SHP77 (cell line): ENCODE results near the gene KLB.
"Not testable (repeated sequence)": the region's sequence is repeated elsewhere in the genome, so short reads cannot be mapped to it uniquely, and the experiment has no call there.

Experiments
- DNase-seq, 2 experiments: peaks; one replicate each; lab custom pipeline; 2025; lab: John Stamatoyannopoulos, UW

Gene KLB

DNA sequence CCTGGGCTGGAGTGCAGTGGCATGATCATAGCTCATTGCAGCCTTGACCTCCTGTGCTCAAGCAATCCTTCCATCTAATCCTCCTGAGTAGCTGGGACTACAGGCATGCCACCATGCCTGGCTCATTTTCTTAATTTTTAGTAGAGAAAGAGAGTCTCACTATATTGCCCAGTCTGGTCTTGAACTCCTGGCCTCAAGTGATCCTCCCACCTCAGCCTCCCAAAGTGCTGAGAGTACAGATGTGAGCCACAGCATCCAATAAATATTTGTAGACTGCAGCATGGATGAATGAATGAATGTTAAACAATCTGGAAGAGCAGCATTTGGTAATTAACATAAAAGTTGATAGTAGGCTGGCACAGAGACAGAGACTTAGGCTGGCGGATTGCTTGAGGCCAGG is 20.0 kb downstream of the KLB start:
- no peak for DNase-seq

- no peak for DNase-seq
These were observed 20.9 kb downstream of the KLB start for GRCh38 chr4:39427520-39428114.

GRCh38 chr4:39429476-39430334 is 23.0 kb downstream of the KLB start:
- no peak for DNase-seq

- DNase-seq: no peak
These were observed 27.3 kb downstream of the KLB start for GRCh38 chr4:39433878-39434492.

DNA sequence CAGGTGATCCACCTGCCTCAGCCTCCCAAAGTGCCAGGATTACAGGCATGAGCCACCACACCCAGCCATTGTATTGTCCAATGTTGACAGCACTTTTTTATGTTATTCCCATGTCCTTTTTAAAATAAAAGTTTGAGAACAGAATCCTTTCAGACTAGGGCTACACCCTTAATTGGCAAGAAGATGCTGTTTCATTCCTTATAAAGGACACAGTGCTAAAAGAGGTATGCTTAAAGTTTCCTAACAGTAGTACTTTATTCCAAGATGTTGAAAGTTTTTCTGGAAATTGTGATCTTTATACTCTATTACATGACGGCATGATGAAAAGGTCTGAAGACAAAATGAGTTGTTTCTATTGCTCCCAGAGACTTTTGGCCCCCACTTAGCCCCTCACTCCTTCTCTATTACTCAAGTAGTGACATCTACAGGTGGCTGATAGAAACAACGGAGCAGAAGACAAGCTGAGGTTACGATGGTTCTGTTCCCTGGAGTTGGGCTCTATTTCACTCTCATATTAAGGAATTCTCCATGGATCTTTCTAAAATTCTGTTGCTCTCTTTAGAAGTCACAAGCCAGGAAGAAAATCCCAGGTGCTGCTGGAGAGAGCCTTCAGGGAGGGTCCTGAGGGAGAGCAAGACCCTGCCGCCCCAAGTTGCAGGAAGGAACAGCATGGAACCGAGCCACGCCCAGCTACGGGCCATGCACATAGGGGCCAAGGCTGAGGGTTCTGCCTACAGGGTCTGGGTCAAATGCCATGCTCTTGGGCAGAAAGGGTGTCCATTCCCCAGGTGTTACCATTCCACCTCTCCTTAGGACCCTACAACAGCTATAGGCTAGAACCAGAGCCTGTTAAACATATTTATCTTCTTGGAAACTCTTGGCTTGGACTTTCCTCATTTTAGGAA is 29.2 kb downstream of the KLB start:
- DNase-seq: no peak

DNA sequence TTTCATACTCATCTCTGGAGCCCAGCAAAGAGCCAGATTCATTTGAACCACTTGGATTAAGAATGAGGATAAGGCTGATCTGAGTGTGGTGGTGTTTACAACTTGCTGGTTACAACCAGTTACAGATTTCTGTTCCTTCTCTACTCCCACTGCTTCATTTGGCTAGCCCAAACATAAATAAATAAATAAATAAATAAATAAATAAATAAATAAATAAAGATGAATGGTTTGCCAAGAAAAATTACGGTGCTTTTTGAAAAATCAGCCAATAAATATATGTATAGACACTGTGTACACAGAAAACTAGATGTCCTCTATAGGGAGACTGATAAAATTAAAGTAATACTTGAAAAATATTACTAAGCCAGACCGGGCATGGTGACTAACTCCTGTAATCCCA is 34.9 kb downstream of the KLB start:
- no peak for DNase-seq

GRCh38 chr4:39442998-39443397 is 36.3 kb downstream of the KLB start:
- DNase-seq: no peak

- DNase-seq: no peak
These were observed 39.7 kb downstream of the KLB start for GRCh38 chr4:39446483-39446841.

GRCh38 chr4:39446842-39447573 is 40.3 kb downstream of the KLB start:
- DNase-seq: no peak

DNA sequence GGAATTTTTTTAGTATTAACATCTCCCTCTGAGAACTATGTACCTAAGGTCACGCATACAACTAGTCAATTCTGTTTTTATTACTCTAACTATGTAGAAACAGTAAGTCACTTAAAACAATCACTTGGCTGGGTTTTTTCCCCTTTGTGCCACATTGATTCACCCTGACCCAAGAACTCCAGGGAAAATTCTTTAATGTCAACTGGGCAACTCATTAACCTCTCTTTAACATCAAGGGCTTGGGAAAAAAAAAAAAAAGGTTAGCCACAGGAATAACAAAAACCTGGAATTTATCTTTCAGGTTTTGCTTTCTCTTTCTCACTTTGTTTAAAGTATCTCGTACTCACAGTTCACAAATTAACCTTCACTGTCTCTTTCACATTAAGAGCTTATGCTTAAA is 43.9 kb downstream of the KLB start:
- no peak for DNase-seq

DNA sequence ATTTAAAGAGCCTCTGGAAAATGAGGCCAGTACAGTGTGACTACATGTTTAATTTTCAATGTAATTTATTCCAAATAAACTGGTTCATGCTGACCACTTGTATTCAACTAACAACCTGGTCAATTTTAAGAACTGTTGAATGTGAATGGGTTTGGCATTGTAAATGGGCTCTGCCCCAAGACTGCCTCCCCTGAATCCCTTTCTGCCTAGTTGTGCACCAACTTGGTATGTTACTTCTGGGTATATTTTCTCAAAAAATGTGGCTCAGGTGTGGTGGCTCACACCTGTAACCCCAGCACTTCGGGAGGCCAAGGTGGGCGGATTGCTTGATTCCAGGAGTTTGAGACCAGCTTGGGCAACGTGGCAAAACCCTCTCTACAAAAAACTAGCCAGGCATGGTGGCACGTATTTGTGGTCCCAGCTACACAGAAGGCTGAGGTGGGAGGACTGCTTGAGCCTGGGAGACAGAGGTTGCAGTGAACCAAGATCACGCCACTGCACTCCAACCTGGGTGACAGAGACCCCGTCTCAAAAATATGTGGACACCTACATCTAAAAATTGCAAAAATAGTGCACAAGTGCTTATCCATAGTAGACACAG is 44.8 kb downstream of the KLB start:
- no peak for DNase-seq

DNA sequence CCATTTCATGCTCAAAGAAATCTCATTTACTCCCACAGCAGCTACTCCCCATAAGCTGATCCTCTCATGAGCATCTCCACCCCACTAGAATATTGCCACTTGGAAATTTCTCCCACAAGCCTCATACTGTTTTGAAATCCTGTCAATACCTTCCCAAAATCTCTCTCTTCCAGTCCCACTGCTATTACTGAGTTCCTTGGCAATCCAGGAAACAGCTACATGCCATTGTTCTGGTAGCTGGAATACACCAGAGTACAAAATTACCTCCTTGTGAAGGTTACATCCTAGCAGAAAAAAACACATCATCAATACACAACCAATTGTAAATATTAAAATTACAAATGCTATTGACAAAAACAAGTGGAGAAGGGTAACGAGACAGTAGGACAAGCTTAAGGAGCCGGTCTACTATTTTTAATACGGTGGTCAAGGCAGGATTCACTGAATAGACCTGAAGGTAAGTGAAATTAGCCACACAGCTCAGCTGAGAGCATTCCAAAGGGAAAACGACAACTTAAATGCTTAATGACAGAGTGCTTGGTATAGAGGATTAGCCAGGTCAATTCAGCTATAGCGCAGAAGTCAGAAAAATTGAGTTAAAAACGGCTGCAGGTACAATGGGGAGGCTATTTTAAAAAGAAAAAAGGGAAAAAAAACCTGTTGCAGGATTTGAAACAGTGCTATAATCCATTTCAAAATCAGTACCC is 45.6 kb downstream of the KLB start:
- DNase-seq: no peak

- no peak for DNase-seq
These were observed 46.3 kb downstream of the KLB start for GRCh38 chr4:39452860-39453587.

DNA sequence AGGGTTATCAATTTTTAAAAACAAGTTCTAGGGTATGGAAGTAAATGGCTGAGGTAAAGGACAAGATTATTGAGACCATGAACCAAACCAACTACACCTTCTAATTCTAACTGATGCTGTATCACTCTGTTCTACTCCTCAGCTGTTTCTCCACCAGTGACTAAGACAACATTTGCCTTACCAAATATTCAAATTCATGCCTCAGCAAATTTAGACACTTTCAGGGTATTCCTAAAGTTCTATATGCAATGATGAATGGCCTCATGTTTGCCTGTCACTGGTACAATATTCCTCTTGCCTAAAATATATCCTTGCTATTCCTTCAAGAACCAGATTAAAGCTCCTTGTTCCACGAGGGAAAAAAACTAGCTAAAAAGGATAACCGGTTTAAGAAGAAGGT is 47.0 kb downstream of the KLB start:
- no peak for DNase-seq

DNA sequence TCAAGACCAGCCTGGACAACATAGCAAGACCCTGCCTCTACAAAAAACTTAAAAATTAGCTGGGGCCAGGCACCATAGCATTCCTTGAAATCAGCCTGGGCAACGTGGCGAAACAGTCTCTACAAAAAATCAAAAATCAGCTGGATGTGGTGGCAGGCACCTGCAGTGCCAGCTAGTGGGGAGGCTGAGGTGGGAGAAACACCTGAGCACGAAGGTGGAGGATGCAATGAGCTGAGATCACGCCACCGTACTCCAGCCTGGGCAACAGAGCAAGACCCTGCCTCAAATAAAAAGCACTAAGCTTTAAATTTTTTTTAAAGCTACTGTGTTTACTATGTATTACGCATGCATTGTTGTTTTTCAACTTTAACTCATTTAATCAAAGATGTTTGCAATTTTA is 48.8 kb downstream of the KLB start:
- DNase-seq: no peak

- DNase-seq: no peak
These were observed 50.4 kb downstream of the KLB start for GRCh38 chr4:39456946-39457763.

GRCh38 chr4:39458161-39458504 is 51.4 kb downstream of the KLB start:
- DNase-seq: not testable (repeated sequence)

DNA sequence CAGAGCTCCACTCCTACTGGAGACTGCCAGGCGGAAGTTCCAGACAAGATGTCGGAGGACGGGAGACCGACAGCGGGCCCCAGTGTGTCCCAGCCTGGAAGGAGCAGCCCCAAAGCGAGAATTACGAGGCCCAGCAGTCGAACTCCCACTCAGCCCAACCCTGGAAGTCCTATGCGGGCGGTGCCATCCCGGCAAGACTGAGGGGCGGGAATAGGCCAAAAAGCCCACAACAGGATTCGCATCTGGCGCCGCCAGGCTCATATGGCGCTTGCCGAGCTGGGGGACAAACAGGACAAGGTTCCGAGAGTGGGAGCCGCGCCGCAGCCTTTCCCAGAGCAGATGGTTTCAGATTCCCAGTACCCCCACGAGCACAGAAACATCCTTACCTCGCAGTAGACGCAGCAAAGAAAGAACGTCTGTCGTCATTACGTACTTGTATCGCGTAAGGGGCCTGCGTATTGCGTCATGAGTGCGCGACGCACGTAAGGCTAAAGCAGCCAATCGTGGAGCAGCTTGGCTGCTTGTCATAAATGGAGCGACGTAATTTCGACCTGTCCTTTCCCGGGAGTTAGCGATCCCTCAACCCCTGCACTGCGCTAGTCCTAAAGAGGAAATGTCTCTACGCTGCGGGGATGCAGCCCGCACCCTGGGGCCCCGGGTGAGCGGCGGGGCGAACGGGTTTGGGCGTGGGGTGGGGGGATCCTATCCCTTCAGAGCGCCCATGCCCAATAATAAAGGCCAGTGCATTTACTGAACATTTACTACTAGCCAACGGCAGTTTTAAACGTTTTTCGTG is 52.0 kb downstream of the KLB start, which contains the start of the genes LIAS and RPL9:
TSS of gene LIAS (plus strand) at position 552 of the 796 bp plus-strand sequence. CDS start at position 614, 62 bp downstream.
TSS of gene RPL9 (minus strand) at position 418 of the 796 bp plus-strand sequence. CDS start 483 bp downstream, outside the sequence.
- peak; percentile 73 to 79 for DNase-seq
